ENCODE data around the gene KIF4A.

Gene KIF4A

DNA sequence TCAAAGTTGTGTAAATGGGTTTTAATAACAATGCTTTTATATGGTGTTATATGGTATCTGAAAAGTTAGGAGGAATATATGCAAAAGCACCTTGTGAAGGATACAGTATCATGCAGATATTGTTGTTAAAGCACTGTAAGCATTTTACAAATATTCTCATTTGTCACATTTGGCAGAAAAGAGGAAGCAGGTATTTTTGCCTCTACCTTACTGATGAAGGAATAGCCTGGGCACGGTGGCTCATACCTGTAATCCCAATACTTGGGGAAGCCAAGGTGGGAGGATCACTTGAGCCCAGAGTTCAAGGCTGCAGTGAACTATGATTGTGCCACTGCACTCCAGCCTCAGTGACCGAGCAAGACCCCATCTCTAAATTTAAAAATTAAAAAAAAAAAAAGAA is 121.0 kb downstream of the KIF4A start:
- DNase-seq (ENCODE audit: low read depth, low spot score): no peak
- H3K4me3 ChIP-seq (ENCODE audit: low read depth, low read length): no peak overlapping the region
- CTCF ChIA-PET: interaction anchor here (1.1 kb wide), 1 partner anchor 41 kb away, joined by 4 read pairs; no protein-coding TSS in a partner anchor
- POLR2A ChIA-PET: no interaction called here
- TF ChIP-seq, protein P1, sequence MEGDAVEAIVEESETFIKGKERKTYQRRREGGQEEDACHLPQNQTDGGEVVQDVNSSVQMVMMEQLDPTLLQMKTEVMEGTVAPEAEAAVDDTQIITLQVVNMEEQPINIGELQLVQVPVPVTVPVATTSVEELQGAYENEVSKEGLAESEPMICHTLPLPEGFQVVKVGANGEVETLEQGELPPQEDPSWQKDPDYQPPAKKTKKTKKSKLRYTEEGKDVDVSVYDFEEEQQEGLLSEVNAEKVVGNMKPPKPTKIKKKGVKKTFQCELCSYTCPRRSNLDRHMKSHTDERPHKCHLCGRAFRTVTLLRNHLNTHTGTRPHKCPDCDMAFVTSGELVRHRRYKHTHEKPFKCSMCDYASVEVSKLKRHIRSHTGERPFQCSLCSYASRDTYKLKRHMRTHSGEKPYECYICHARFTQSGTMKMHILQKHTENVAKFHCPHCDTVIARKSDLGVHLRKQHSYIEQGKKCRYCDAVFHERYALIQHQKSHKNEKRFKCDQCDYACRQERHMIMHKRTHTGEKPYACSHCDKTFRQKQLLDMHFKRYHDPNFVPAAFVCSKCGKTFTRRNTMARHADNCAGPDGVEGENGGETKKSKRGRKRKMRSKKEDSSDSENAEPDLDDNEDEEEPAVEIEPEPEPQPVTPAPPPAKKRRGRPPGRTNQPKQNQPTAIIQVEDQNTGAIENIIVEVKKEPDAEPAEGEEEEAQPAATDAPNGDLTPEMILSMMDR (IDR thresholded peaks at IDR 0.05; ENCODE audit: insufficient read depth, low read length, missing control alignments): no peak

DNA sequence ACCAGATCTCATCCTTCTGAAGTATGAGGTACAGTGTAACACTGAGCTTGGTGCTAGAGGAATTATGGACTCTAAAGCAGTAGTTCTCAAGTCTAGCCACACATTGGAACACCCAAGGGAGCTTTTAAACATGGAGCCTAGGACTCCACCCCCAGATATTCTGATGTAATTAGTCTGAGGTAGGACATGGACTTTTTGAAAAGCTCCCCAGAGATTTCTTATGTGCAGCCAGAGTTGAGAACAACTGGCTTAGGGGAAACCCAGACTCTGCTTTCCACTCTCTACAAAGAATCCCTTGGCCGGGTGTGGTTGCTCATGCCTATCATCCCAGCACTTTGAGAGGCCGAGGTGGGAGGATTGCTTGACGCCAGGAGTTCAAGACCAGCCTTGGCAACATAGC is 121.6 kb downstream of the KIF4A start:
- TF ChIP-seq, protein P1 (IDR thresholded peaks at IDR 0.05; ENCODE audit: insufficient read depth, low read length, missing control alignments): no peak
- CTCF ChIA-PET: interaction anchor here (1.1 kb wide), 1 partner anchor 40 kb away, joined by 4 read pairs; no protein-coding TSS in a partner anchor
- POLR2A ChIA-PET: no interaction called here

DNA sequence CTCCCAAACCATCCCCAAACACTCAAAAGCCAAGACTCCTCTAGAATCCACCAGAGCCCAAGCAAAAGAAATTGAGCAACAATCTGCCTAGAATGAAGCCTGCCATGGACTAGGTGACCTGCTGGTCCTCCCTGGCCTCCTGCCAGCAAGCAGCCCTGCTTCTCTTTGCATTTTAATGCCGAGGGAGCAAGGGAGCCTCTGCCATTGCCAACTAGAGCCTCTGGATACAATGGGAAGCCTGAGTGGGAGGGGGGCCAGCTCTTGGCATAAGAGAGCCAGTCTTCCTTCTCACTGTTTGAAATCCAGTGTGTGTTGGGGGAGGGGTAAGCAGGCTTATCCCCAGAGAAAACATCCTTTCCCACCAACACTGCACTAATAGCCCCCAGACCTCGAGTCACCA is 131.7 kb downstream of the KIF4A start:
- CTCF ChIA-PET: interaction anchor here (5.2 kb wide), 1 partner anchor 12 kb away, joined by 31 read pairs; no protein-coding TSS in a partner anchor
- POLR2A ChIA-PET: interaction anchor here (0.5 kb wide), 1 partner anchor 944 kb away, joined by 3 read pairs; the partner anchor contains the start of gene TAF1

More for the DNA sequence above, 121.6 kb downstream of the KIF4A start:
- no peak for DNase-seq (ENCODE audit: low read depth, low spot score)
- no peak overlapping the region for H3K4me3 ChIP-seq (ENCODE audit: low read depth, low read length)

DNA sequence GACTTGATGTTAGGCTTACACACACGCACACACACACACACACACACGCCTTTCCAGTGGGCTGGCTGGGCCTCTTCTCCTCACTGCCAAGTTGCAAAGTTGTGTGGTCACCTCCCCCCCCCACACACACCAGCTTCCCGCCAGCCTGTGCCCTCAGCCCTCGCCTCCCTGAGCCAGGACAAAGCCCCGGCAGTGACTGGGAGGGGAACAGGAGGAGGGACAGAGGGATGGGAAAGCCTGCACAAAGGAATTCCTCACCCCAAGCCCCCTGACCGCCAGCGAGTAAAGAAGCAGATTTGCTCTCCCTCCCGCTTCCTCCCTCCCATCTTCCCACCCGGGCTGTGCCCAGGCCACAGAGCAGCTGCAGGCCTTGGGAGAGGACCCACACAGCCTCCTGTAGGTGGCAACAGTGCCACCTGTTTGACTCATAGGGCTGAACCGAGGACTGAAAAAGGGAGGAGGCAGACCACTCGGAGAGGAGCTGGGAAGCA is 133.0 kb downstream of the KIF4A start, which contains the start of gene GDPD2:
TSS of gene GDPD2 (plus strand) at position 464 of the 491 bp plus-strand sequence. CDS start 1,671 bp downstream, outside the sequence.
- no peak for DNase-seq (ENCODE audit: low read depth, low spot score)

More for the DNA sequence above, 131.7 kb downstream of the KIF4A start:
- DNase-seq (ENCODE audit: low read depth, low spot score): no peak
- TF ChIP-seq, protein P1 (IDR thresholded peaks at IDR 0.05; ENCODE audit: insufficient read depth, low read length, missing control alignments): no peak
- H3K4me3 ChIP-seq (ENCODE audit: low read depth, low read length): no peak overlapping the region

DNA sequence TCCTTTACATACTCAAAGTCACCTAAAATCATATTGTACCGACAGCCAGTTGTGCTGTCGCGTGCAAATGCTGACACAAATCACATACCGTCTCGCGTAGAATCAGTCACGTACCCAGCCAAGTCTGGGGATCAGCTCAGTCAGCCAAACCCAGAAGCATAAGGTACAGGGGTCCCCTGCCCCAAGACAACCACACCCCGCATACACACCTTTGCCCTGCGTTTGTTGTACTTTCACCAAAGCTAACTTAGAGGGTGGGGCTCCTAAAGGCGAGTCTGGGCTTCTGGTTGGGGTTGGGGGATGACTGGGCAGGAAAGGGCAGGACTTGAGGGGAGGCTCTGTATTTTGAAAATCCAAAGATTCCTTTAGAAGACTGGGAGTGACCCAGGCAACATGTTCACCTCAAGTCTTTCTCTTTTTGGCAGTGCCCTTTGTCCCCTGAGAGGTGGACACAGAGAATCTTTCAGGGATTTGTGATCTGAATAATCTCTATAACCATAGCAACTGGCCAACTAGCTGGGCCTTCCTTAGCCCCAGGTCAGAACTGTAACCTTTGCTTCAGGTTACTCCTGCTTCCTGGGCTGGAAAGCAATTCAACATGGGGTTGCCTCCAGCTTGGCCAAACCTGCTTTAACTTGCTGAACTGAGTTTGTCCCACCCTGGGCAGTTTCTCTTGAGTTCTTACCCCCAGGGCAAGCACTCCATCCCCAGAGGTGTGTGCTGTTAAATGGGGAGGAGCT is 134.2 kb downstream of the KIF4A start:
- ChIA-PET POLR2A (interaction anchor here (0.7 kb wide), 1 partner anchor 10 kb away, joined by 3 read pairs; no protein-coding TSS in a partner anchor), CTCF (interaction anchor here (1.4 to 5.2 kb wide), 3 partner anchors 10 to 241 kb away, joined by 3 to 31 read pairs (median 8); no protein-coding TSS in a partner anchor)
- TF ChIP-seq, protein P1 (IDR thresholded peaks at IDR 0.05; ENCODE audit: insufficient read depth, low read length, missing control alignments): no peak
- H3K4me3 ChIP-seq (ENCODE audit: low read depth, low read length): no peak overlapping the region
- no peak for DNase-seq (ENCODE audit: low read depth, low spot score)

More for the DNA sequence above, 133.0 kb downstream of the KIF4A start, which contains the start of gene GDPD2:
- H3K4me3 ChIP-seq (ENCODE audit: low read depth, low read length): no peak within 1 kb of the TSS
- POLR2A ChIA-PET: no interaction called here
- TF ChIP-seq, protein P1 (IDR thresholded peaks at IDR 0.05; ENCODE audit: insufficient read depth, low read length, missing control alignments): no peak
- CTCF ChIA-PET: interaction anchor here (1.2 to 5.2 kb wide), 4 partner anchors 9 to 242 kb away, joined by 3 to 31 read pairs (median 6); no protein-coding TSS in a partner anchor

DNA sequence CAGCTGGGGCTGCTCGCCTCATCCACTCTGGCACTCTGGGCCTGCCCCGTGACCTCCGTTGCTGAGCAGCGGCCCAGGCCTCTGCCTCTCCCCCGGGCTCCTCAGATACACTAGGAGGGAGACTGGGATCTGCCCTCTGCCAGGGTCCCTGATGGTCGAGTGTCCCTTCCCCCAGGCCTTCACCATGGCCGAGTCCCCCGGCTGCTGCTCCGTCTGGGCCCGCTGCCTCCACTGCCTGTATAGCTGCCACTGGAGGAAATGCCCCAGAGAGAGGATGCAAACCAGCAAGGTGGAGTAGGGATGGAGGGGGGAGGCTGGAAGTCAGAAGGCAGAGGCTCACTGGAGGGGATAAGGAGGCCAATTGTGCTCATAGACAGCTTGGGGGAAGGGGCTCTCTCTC is 134.9 kb downstream of the KIF4A start:
- DNase-seq (ENCODE audit: low read depth, low spot score): no peak
- TF ChIP-seq, protein P1 (IDR thresholded peaks at IDR 0.05; ENCODE audit: insufficient read depth, low read length, missing control alignments): no peak
- CTCF ChIA-PET: interaction anchor here (5.2 kb wide), 1 partner anchor 9 kb away, joined by 31 read pairs; no protein-coding TSS in a partner anchor
- POLR2A ChIA-PET: interaction anchor here (0.7 kb wide), 1 partner anchor 9 kb away, joined by 3 read pairs; no protein-coding TSS in a partner anchor
- no peak overlapping the region for H3K4me3 ChIP-seq (ENCODE audit: low read depth, low read length)
